ENCODE data around the gene RERE.

RERE gene

GRCh38 chr1:8350914-8351684 is 466.3 kb downstream of the RERE start:
- DNase-seq (ENCODE audit: low read depth in 2 of 2), result no peak

- DNase-seq (ENCODE audit: low read depth in 2 of 2), result no peak
Measured at GRCh38 chr1:8349961-8350360, 467.5 kb downstream of the RERE start.

GRCh38 chr1:8349473-8349865 is 468.0 kb downstream of the RERE start:
- no peak for DNase-seq (ENCODE audit: low read depth in 2 of 2)

DNA sequence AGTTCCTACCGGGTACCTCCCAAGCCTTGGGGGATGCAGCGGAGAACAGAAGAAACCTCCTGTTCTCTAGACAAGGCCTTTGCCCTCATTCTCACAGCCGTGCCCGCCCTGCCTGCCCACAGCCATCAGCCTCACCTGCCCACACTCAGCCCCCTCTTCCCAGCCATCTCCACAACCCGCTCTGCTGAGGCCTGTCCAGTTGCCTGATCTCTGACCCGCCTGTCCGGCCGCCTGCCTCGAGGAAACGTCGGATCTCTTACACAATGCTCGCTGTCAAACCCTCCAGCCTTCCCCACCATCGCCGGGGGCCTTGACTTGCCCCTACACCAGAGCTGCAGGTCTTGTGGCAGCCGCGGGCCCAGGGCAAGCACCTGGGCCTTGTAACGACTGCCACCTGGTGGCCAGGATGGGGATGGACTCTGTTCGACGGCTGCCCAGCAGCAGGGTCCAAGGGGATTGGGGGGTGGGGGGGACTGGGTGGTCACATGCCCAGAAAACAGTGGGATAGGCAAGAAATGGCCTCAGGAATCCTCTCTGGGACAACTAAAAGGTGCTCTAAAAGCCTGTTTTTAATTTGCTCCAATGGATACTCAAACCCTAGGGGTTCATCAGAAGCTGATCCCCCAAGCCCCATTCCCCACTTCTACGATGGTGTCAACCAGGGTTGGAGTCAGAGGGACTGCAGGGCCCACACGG is 468.5 kb downstream of the RERE start:
- DNase-seq (ENCODE audit: low read depth in 2 of 2), result peak; percentile 45 to 52

- no peak for DNase-seq (ENCODE audit: low read depth in 2 of 2)
Measured at GRCh38 chr1:8348047-8348776, 469.2 kb downstream of the RERE start.

- DNase-seq (ENCODE audit: low read depth in 2 of 2), result no peak
Measured at GRCh38 chr1:8347635-8348034, 469.8 kb downstream of the RERE start.

DNA sequence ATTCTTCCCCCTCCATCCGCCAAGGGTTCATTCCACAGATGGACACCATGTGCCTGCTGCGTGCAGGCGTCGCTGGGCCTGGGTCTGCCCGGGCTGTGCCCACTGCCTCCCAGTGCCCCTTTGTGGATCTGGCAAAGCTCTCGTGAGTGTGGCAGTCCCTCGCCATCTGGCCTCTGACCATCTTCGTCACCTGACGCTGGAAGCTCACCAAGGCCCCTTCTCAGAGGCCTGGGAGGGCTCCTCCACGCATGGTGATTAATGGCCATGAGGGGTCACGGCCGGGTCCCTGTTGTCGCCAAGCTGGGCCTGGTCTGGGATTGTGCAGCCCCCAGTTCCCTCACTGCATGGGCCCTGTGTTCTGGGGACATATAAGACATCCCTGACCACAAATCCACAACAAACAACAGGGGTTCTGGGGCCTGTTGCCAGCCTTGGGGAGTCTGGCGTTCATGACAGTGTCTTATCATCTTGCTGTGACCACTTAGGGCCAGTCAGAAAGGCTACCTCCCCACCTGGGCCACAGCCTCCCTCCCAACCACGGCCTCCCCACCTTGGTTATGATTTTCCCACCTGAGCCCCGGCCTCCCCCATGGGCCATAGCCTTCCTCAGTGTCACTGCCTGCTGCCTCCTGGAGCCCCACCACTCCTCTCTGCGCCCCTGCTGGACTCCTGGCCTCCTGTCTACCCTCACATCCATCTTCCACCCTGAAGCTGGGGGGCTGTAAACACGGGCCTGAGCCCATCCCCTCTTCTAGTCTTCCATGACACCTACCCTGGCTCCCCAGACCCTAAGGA is 471.6 kb downstream of the RERE start:
- DNase-seq (ENCODE audit: low read depth in 2 of 2), result no peak

GRCh38 chr1:8344893-8345507 is 472.4 kb downstream of the RERE start:
- DNase-seq (ENCODE audit: low read depth in 2 of 2), result no peak

GRCh38 chr1:8343464-8344001 is 473.9 kb downstream of the RERE start:
- DNase-seq (ENCODE audit: low read depth in 2 of 2), result no peak

GRCh38 chr1:8343044-8343443 is 474.4 kb downstream of the RERE start:
- DNase-seq (ENCODE audit: low read depth in 2 of 2), result no peak

GRCh38 chr1:8342325-8342724 is 475.1 kb downstream of the RERE start:
- no peak for DNase-seq (ENCODE audit: low read depth in 2 of 2)

DNA sequence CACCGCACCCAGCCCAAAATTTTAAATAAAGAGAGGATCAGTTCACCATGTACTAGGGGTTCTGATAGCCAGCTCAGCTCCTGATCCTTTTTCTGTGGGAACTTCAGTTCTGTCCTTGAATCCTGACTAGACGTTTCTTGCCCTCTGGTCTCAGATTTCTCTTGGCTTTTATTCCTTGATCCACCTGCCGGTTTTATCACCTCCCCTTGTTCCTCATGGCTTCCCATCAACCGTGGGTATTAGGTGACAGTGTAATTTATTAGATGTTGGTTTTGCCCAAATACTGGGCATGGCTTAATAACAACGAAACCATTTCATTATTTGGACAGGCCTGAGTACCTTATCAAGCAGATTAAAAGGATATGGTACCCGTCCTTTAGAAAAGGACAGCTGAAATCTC is 477.0 kb downstream of the RERE start:
- no peak for DNase-seq (ENCODE audit: low read depth in 2 of 2)

DNA sequence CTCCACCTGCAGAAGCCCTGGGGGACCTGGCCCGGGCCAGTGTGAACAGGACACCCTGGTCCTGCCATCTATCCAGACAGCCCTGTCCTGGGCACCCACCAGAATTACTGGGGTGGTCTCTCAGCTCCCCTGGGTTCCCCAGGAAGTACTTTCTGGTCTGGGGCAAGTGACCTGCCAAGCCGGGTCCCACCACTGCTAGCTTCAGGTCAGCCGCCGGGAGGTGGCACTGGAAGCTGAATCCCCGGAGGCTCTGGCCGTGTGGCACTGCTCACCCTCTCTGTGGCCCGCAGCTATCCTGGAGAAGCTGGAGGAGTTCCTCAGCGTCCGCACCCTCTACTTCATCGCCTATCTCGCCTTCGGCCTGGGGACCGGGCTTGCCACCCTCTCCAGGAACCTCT is 478.2 kb downstream of the RERE start:
- no peak for DNase-seq (ENCODE audit: low read depth in 2 of 2)

GRCh38 chr1:8338526-8339202 is 478.8 kb downstream of the RERE start:
- no peak for DNase-seq (ENCODE audit: low read depth in 2 of 2)

GRCh38 chr1:8337776-8338525 is 479.5 kb downstream of the RERE start:
- no peak for DNase-seq (ENCODE audit: low read depth in 2 of 2)

GRCh38 chr1:8335246-8335645 is 482.2 kb downstream of the RERE start:
- DNase-seq (ENCODE audit: low read depth in 2 of 2), result no peak

DNA sequence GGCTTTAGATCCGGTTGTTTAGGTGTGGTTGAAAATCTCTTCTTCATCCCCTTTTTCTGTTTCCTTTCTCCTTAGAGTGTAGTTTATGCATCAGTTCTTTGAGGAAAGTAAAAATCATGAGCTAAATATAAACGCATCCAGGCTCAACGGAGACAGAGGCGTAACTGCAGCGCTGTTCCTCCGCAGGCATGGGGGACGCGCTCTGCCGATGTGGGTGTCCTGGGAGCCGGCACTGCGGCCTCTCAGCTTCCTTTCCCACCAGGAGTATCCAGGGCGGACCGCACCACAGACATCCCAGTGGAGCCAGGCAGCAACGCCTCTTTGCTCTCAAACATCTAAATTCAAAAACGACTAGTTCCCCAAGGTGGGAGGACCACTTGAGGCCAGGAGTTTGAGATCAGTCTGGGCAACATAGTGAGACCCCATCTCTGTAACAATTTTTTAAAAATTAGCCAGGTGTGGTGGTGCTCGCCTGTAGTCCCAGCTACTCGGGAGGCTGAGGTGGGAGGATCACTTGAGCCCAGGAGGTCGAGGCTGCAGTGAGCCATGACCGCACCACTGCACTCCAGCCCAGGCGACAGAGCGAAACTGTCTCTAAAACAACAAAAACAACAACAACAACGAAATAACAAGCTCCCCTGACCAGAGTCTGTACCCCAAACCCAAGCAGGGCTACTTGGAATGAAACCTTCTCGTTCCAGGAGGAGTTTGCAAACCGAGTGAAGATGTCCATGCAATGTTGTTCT is 483.2 kb downstream of the RERE start:
- DNase-seq (ENCODE audit: low read depth in 2 of 2), result no peak

DNA sequence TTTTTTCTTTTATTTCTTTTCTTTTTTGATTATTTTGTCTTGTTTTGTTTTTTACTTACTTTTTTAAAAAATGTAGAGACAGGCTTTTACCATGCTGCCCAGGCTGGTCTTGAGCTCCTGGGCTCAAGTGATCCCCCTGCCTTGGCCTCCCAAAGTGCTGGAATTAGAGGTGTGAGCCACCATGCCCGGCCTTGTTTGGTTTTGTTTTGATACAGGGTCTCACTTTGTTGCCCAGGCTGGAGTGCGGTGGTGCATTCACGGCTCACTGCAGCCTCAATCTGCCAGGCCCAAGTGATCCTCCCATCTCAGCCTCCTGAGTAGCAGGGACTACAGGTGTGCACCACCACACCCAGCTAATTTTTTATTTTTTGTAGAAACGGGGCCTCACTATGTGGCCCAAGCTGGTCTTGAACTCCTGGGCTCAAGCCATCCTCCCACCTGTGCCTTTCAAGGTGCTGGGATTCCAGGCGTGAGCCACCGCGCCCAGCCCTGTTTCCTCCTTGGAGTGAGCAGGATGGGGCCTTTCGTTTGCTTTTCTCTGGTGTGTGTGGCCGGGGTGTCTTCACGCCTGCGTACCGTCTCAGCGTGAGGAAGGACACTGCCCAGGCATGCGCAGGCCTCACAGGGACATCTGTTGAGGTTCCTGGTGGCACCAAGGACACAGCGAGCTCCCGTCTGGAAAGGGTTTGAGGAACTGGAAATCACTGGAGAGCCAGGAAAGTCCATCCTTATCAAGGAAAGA is 484.0 kb downstream of the RERE start:
- no peak for DNase-seq (ENCODE audit: low read depth in 2 of 2)

Measured in stimulated activated CD8-positive, alpha-beta memory T cell treated with anti-CD3 and anti-CD28 coated beads, Interleukin-2, amount 100 ng/mL, for 1 hour (primary cell).